ENCODE data around the gene AOPEP. TPM values are rescaled to one million over a fixed set of nuclear protein-coding genes. Genes with fewer than 3 reads are reported as not detected.

The AOPEP gene, protein sequence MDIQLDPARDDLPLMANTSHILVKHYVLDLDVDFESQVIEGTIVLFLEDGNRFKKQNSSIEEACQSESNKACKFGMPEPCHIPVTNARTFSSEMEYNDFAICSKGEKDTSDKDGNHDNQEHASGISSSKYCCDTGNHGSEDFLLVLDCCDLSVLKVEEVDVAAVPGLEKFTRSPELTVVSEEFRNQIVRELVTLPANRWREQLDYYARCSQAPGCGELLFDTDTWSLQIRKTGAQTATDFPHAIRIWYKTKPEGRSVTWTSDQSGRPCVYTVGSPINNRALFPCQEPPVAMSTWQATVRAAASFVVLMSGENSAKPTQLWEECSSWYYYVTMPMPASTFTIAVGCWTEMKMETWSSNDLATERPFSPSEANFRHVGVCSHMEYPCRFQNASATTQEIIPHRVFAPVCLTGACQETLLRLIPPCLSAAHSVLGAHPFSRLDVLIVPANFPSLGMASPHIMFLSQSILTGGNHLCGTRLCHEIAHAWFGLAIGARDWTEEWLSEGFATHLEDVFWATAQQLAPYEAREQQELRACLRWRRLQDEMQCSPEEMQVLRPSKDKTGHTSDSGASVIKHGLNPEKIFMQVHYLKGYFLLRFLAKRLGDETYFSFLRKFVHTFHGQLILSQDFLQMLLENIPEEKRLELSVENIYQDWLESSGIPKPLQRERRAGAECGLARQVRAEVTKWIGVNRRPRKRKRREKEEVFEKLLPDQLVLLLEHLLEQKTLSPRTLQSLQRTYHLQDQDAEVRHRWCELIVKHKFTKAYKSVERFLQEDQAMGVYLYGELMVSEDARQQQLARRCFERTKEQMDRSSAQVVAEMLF
- total RNA-seq (ENCODE audit: low replicate concordance), result 16.6 and 18.3 TPM in 2 replicates

DNA sequence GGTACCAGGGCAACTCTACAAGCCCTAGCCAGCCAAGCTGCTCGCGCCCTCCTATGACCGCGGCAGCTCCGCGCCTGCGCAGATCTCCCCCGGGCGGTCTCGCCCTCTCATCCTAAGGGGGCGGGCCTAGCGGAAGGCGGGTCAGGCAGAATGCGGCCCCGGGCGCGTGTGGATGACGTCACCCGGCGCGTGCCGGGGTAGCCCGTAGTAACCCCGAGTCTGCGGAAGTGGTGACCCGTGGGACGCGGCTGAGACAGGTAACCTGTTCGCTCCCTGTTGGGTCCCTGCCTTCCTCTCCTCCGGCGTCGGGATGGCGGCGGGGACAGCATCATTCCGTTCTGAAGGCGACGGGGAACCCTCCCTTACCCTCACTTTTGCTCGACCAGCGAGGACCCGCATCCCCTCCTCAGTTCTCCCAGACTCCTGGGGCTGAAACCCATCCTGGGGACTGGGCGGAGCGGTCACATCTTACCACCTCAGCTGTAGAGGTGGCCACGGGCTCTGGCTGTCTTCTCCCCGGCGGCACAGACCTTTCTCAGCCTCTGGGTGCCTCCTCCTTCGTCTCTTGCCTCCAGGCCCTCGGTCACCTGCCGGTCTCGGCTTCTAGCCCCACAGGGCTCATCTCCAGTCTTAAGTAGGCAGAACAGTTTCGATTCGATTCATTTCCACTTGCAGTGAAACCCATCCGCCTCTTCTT, at the start of gene AOPEP:
Gene AOPEP (plus strand): TSS at position 205 of the 697 bp plus-strand sequence. CDS start 33,085 bp downstream, outside the sequence.
- Mint-ChIP-seq H3K27ac (peak within 1 kb of the TSS; percentile 96), H3K4me3 (peak within 1 kb of the TSS; percentile 100), H3K9me3 (no peaks in the 10 kb centered on the region), H3K27me3 (ENCODE audit: insufficient read depth, low read depth) (no peaks in the 10 kb centered on the region), H3K36me3 (peaks cover 2% of the 10 kb centered on the region), H3K4me1 (peaks cover 9% of the 10 kb centered on the region)
- TF ChIP-seq EZH2 (IDR thresholded peaks at IDR 0.05) (no peak), EZH2phosphoT487 (IDR thresholded peaks at IDR 0.05) (no peak)
- TF ChIP-seq, protein P1, sequence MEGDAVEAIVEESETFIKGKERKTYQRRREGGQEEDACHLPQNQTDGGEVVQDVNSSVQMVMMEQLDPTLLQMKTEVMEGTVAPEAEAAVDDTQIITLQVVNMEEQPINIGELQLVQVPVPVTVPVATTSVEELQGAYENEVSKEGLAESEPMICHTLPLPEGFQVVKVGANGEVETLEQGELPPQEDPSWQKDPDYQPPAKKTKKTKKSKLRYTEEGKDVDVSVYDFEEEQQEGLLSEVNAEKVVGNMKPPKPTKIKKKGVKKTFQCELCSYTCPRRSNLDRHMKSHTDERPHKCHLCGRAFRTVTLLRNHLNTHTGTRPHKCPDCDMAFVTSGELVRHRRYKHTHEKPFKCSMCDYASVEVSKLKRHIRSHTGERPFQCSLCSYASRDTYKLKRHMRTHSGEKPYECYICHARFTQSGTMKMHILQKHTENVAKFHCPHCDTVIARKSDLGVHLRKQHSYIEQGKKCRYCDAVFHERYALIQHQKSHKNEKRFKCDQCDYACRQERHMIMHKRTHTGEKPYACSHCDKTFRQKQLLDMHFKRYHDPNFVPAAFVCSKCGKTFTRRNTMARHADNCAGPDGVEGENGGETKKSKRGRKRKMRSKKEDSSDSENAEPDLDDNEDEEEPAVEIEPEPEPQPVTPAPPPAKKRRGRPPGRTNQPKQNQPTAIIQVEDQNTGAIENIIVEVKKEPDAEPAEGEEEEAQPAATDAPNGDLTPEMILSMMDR (IDR thresholded peaks at IDR 0.05), result no peak
- H3K9me3 ChIP-seq (ENCODE audit: low read depth), result no peaks in the 10 kb centered on the region
- H3K9ac ChIP-seq, result peak within 1 kb of the TSS; percentile 53
- no peak within 1 kb of the TSS for H3K27ac ChIP-seq
- peaks cover 34% of the 10 kb centered on the region for H3K79me2 ChIP-seq (ENCODE audit: low read depth)
- H3K27me3 ChIP-seq, result no peaks in the 10 kb centered on the region
- H4K20me1 ChIP-seq (ENCODE audit: low read depth), result no peaks in the 10 kb centered on the region
- H3K36me3 ChIP-seq, result no peaks in the 10 kb centered on the region
- peaks cover 6% of the 10 kb centered on the region for H3F3A ChIP-seq (ENCODE audit: low read depth)
- H3K4me2 ChIP-seq, result peak within 1 kb of the TSS; percentile 81
- peaks cover 5% of the 10 kb centered on the region for H3K4me1 ChIP-seq
- peak; percentile 98 for DNase-seq (ENCODE audit: low spot score)
- H3K4me3 ChIP-seq, result peak within 1 kb of the TSS; percentile 66
- H2AFZ ChIP-seq (replicated peaks), result peak within 1 kb of the TSS; percentile 68

DNA sequence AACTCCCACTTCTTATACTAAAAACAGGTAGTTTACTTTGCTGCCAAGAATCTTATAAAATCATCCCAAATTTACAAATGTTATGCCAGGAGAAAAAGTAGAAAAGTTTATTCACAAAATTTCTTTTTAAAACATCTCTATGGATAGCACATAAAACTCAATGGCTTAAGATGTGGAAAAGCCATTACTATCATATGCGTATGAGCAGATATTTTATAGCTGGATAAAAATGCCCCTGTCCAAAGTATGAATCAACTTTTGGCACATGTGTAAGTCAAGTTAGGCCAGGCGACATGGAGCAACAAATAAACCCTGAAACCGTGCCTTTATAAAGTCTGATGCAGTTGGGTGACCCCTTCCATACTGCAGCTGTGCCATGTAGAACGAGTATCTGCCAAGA, 48.6 kb upstream of the AOPEP start:
- TF ChIP-seq EZH2phosphoT487 (IDR thresholded peaks at IDR 0.05) (no peak), EZH2 (IDR thresholded peaks at IDR 0.05) (no peak)
- TF ChIP-seq, protein P1 (IDR thresholded peaks at IDR 0.05), result no peak
- peaks cover 17% of the 10 kb centered on the region for H3K27me3 Mint-ChIP-seq (ENCODE audit: insufficient read depth, low read depth)
- no peaks in the 10 kb centered on the region for H3K27me3 ChIP-seq
- H3K4me3 ChIP-seq, result no peak overlapping the region
- H3K4me3 Mint-ChIP-seq, result no peak overlapping the region
- H3K9me3 Mint-ChIP-seq, result no peaks in the 10 kb centered on the region
- H2AFZ ChIP-seq (replicated peaks), result no peak overlapping the region
- DNase-seq (ENCODE audit: low spot score), result no peak
- H3K9ac ChIP-seq, result no peak overlapping the region
- H3F3A ChIP-seq (ENCODE audit: low read depth), result no peaks in the 10 kb centered on the region
- no peaks in the 10 kb centered on the region for H3K79me2 ChIP-seq (ENCODE audit: low read depth)
- H3K9me3 ChIP-seq (ENCODE audit: low read depth), result no peaks in the 10 kb centered on the region
- H3K27ac Mint-ChIP-seq, result no peak overlapping the region
- no peaks in the 10 kb centered on the region for H4K20me1 ChIP-seq (ENCODE audit: low read depth)
- no peaks in the 10 kb centered on the region for H3K36me3 ChIP-seq
- H3K4me1 Mint-ChIP-seq, result peaks cover 3% of the 10 kb centered on the region
- no peak overlapping the region for H3K4me2 ChIP-seq
- no peak overlapping the region for H3K27ac ChIP-seq
- no peaks in the 10 kb centered on the region for H3K4me1 ChIP-seq
- H3K36me3 Mint-ChIP-seq, result no peaks in the 10 kb centered on the region

DNA sequence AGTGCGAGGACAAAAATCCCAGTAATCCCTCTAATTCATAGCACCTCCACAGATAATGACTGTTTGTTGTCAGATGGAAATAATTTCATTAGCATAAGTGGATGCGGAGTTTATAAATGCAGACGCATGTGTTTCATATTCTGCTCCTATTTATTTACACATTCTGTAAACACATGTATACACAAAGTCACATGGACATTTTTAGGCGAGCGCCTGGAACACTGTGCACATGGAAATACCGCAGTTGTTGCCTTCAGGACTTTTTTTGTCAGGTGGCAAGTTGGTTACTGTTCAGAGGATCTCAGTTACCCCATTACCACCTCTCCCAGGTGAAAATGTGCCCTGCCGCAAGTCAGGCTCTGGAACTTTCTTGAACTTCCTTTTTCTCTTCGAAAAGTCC, 46.9 kb upstream of the AOPEP start:
- Histone ChIP-seq H3K4me1 (no peaks in the 10 kb centered on the region), H3K27me3 (no peaks in the 10 kb centered on the region), H3K9me3 (ENCODE audit: low read depth) (no peaks in the 10 kb centered on the region), H3K27ac (no peak overlapping the region), H3K9ac (no peak overlapping the region), H3K4me2 (no peak overlapping the region), H3K79me2 (ENCODE audit: low read depth) (no peaks in the 10 kb centered on the region), H3K36me3 (no peaks in the 10 kb centered on the region), H3F3A (ENCODE audit: low read depth) (no peaks in the 10 kb centered on the region), H3K4me3 (no peak overlapping the region), H2AFZ (replicated peaks) (no peak overlapping the region), H4K20me1 (ENCODE audit: low read depth) (no peaks in the 10 kb centered on the region)
- Mint-ChIP-seq H3K27ac (no peak overlapping the region), H3K4me1 (peaks cover 3% of the 10 kb centered on the region), H3K27me3 (ENCODE audit: insufficient read depth, low read depth) (peaks cover 17% of the 10 kb centered on the region), H3K36me3 (no peaks in the 10 kb centered on the region), H3K9me3 (no peaks in the 10 kb centered on the region), H3K4me3 (no peak overlapping the region)
- TF ChIP-seq EZH2 (IDR thresholded peaks at IDR 0.05) (no peak), EZH2phosphoT487 (IDR thresholded peaks at IDR 0.05) (no peak)
- TF ChIP-seq, protein P1 (IDR thresholded peaks at IDR 0.05), result no peak
- DNase-seq (ENCODE audit: low spot score), result no peak
